Measurements from ENCODE around the gene CNNM1.

DNA sequence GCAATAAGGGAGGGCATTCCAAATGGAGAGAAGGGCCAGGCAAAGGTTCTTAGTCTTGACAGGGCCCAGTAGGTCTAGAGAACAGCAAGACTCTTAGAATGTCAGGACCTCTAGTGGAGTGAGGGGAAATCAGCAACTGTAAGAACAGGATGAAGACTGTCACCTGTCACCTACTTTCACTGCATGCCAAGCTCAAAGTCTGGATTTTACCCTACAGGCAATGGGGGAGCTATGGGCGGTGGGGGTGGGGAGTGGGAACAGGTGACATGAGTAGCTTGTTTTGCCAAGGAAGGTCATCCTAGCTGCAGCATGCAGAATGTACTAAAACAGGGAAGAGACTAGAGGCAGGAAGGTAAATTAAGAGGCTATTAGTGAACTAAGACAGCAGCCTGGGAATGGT is 82.9 kb downstream of the CNNM1 start:
- TF ChIP-seq POLR2A (IDR thresholded peaks at IDR 0.05): no peak
- TF ChIP-seq, protein P1, sequence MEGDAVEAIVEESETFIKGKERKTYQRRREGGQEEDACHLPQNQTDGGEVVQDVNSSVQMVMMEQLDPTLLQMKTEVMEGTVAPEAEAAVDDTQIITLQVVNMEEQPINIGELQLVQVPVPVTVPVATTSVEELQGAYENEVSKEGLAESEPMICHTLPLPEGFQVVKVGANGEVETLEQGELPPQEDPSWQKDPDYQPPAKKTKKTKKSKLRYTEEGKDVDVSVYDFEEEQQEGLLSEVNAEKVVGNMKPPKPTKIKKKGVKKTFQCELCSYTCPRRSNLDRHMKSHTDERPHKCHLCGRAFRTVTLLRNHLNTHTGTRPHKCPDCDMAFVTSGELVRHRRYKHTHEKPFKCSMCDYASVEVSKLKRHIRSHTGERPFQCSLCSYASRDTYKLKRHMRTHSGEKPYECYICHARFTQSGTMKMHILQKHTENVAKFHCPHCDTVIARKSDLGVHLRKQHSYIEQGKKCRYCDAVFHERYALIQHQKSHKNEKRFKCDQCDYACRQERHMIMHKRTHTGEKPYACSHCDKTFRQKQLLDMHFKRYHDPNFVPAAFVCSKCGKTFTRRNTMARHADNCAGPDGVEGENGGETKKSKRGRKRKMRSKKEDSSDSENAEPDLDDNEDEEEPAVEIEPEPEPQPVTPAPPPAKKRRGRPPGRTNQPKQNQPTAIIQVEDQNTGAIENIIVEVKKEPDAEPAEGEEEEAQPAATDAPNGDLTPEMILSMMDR (IDR thresholded peaks at IDR 0.05): peak in 3 of 6 experiments; percentile 43 to 56 (median 47)
